Neural crest cell (in vitro differentiated cells): ENCODE results near the gene VSTM5. TPM values are rescaled to one million over a fixed set of nuclear protein-coding genes. Genes with fewer than 3 reads are reported as not detected.
A peak's percentile ranks its signal among the peaks of the same experiment; 100 is the strongest.

Experiments used
- DNase-seq: peaks from one replicate; pipeline ENCODE4 v3.0.0; 2021; ENCODE audit warnings: low read depth, mixed read lengths, low spot score
- H3K27ac Mint-ChIP-seq: one replicate; pipeline ENCODE4 v1.8.0; 2021; ENCODE audit warnings: mild to moderate bottlenecking, mixed read lengths; ENCODE audit not compliant: unreplicated experiment
- H3K27me3 Mint-ChIP-seq: 2 replicates; pipeline ENCODE4 v1.8.0; 2021; ENCODE audit warnings: low read depth, mild to moderate bottlenecking, mixed read lengths
- H3K36me3 Mint-ChIP-seq: 2 replicates; pipeline ENCODE4 v1.8.0; 2021; ENCODE audit warnings: low read depth, mild to moderate bottlenecking, mixed read lengths
- H3K4me1 Mint-ChIP-seq: 2 replicates; pipeline ENCODE4 v1.8.0; 2021; ENCODE audit warnings: mixed read lengths
- H3K4me3 Mint-ChIP-seq: one replicate; pipeline ENCODE4 v1.8.0; 2021; ENCODE audit warnings: mild to moderate bottlenecking, mixed read lengths
- H3K9me3 Mint-ChIP-seq: 2 replicates; pipeline ENCODE4 v1.8.0; 2021; ENCODE audit warnings: mixed read lengths
- total RNA-seq: library from RNA; stranded (reverse); gene quantifications from 2 replicates; pipeline ENCODE4 v1.2.1, GENCODE V29; 2021
- TF ChIP-seq, protein P1 (sequence below): fragments of 200-600 bp; sonication (generic); conservative IDR thresholded peaks from 2 replicates; pipeline ENCODE4 v1.5.0; 2021; ENCODE audit warnings: antibody characterized with exemption, mild to moderate bottlenecking

Gene VSTM5
- total RNA-seq, 1 donor from 2014 or later, result not detected

DNA sequence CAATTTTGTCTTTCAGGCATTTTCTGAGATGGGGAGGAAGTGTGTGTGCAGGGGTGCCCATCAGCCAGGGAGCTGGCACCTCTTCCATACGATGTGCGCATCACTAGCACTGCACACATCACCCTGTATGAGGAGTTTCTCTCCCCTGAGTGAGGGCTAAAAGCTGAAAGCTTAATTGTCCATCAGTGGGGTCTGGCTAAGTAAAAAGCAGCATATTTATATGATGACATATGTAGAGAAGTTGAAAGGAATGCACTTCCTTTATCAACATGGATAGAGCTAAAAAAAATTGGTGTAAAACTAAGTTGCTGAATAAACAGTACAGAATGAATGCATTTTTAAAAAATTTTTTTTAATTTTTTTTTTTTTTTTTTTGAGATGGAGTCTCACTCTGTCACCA is 4.0 kb downstream of the VSTM5 start:
- DNase-seq, result no peak
- Mint-ChIP-seq H3K9me3 (no peaks in the 10 kb centered on the region), H3K27me3 (no peaks in the 10 kb centered on the region), H3K27ac (no peak overlapping the region), H3K36me3 (no peaks in the 10 kb centered on the region), H3K4me3 (no peak overlapping the region), H3K4me1 (no peaks in the 10 kb centered on the region)
- TF ChIP-seq, protein P1, sequence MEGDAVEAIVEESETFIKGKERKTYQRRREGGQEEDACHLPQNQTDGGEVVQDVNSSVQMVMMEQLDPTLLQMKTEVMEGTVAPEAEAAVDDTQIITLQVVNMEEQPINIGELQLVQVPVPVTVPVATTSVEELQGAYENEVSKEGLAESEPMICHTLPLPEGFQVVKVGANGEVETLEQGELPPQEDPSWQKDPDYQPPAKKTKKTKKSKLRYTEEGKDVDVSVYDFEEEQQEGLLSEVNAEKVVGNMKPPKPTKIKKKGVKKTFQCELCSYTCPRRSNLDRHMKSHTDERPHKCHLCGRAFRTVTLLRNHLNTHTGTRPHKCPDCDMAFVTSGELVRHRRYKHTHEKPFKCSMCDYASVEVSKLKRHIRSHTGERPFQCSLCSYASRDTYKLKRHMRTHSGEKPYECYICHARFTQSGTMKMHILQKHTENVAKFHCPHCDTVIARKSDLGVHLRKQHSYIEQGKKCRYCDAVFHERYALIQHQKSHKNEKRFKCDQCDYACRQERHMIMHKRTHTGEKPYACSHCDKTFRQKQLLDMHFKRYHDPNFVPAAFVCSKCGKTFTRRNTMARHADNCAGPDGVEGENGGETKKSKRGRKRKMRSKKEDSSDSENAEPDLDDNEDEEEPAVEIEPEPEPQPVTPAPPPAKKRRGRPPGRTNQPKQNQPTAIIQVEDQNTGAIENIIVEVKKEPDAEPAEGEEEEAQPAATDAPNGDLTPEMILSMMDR, result no peak

DNA sequence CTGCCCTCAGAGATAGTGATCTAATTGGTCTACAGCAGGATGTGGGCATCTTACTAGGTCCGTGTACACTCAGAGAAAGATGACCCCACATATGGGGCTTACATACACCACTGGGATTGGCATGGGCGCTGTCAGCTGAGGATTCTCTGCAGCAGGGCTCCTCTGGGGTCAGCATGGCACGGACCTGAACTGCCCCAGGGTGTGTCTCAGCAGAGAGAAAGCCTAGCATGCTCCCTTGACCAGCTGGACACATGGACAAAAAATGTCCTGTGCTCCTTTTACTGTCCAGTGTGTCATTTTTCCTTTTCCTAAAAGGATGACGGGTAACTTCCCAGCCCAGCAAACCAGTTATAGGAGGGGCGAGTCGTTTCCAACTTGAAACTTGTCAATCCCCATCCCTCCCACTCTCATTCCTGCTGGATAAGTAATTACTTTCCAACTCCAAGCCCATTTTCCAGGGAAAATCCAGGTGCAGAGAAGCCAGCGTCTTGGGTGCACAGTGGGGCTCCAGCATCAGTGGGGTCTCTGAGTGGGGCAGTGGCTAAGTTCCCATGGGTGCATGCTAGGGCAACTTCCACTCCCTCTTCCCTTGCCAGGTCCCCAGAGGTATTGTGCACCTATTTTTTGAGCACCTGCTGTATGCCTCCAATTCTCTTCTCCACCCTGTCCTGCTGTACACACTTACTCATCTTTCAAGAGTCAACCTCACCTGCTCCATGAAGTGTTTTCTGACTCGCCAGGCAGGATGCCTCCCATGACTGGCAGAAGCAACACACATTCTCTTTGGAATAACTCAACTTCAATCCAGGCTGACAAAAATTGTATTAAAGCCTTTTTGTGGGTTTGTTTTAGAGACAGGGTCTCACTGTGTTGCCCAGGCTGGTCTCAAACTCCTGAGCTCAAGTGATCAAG is 5.0 kb downstream of the VSTM5 start:
- H3K9me3 Mint-ChIP-seq, result no peaks in the 10 kb centered on the region
- H3K4me3 Mint-ChIP-seq, result no peak overlapping the region
- no peaks in the 10 kb centered on the region for H3K27me3 Mint-ChIP-seq
- TF ChIP-seq, protein P1, result no peak
- DNase-seq, result no peak
- H3K36me3 Mint-ChIP-seq, result no peaks in the 10 kb centered on the region
- no peaks in the 10 kb centered on the region for H3K4me1 Mint-ChIP-seq
- H3K27ac Mint-ChIP-seq, result no peak overlapping the region

DNA sequence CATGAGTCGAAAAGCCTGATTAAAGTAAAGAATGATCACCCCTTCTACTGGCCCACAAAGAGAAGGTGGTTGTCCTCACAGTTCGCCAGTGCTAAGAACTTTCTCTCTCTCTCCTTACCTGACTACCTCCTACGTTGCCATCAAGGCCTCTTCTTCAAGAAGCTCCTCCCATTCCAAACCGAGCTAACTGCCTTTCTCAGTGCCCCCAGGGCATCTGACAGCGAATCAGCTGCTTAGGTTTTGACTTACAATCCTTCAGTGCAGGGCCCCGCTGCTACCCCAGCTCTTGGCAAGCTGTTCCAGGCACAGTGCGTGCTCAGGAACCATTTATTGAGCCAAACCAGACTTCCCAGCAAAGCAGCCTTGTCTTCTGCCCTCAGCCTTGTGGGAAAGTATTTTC is 5.8 kb downstream of the VSTM5 start:
- TF ChIP-seq, protein P1, result no peak
- Mint-ChIP-seq H3K27me3 (no peaks in the 10 kb centered on the region), H3K4me1 (no peaks in the 10 kb centered on the region), H3K4me3 (no peak overlapping the region), H3K27ac (no peak overlapping the region), H3K36me3 (no peaks in the 10 kb centered on the region), H3K9me3 (no peaks in the 10 kb centered on the region)
- no peak for DNase-seq

DNA sequence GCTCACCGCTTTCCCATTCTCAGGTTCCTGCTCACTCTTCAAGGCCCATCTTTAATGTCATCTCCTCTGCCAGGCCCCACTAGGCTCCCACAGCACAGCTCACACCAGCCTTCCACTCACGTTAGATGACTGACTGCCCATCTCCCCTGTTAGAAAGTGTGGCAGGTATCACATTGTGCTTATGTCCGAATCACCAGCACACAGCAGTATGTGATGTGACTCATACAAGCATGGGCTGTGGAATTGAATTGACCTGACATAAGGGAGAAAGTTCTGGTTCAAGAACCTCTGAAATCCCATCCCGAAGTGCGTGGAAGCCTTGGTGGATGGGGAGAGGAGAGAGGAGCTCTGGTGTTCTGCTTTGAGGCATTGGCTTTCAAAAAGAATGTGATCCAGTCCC is 6.5 kb downstream of the VSTM5 start:
- TF ChIP-seq, protein P1, result no peak
- Mint-ChIP-seq H3K9me3 (no peaks in the 10 kb centered on the region), H3K27ac (peak overlapping the region; percentile 30), H3K27me3 (no peaks in the 10 kb centered on the region), H3K4me1 (no peaks in the 10 kb centered on the region), H3K36me3 (no peaks in the 10 kb centered on the region), H3K4me3 (no peak overlapping the region)
- DNase-seq, result no peak

DNA sequence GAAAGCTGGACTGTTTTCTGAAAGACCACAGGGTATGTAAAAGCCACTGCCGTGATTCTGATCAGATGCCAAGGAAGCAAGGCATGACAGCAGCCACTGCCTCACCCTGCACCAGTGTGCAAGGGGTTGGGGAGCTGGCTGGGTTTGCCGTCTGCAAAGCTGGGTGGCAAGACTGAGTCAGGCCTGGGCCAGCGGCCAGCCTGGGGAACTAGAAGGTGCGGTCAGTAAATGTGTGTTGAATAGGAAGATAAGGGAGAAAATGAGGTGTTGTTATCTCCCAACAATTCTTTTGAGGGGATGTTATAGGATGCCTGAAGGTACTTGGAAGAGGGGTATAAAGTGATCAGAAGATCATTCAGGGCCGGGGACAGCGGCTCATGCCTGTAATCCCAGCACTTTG is 8.0 kb downstream of the VSTM5 start:
- no peak overlapping the region for H3K4me3 Mint-ChIP-seq
- H3K36me3 Mint-ChIP-seq, result no peaks in the 10 kb centered on the region
- no peaks in the 10 kb centered on the region for H3K27me3 Mint-ChIP-seq

More for the DNA sequence above, 8.0 kb downstream of the VSTM5 start:
- no peak overlapping the region for H3K27ac Mint-ChIP-seq
- no peaks in the 10 kb centered on the region for H3K9me3 Mint-ChIP-seq
- no peaks in the 10 kb centered on the region for H3K4me1 Mint-ChIP-seq
- no peak for DNase-seq
- TF ChIP-seq, protein P1, result no peak
